Measurements from ENCODE around the gene ELP6. TPM values are rescaled to one million over a fixed set of nuclear protein-coding genes. Genes with fewer than 3 reads are reported as not detected.

ELP6 gene
- total and polyA plus RNA-seq, 2 donors (not counting 1 experiment from before 2014, with no cell fraction given): 29.4 to 32.0 TPM

DNA sequence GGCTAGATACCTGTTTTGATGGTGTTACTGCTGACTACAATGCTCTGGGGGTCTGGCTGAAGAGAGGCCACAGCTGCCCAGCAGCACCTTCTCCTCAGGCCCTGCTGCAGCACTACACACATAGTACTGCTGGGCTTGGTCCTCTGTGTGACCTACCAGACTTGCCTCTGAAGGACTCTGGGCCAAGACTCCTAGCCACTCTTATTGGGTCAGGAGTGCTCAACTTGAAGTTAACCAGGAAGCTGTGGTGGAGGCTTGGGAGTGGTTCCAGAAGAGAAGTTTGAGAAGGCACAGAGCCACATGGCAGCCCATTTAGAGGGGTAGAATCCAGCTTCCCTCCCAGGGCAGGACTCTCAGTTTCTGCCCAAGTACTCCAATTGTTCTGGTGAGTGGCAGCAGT is 16.6 kb downstream of the ELP6 start:
- no peaks in the 10 kb centered on the region for H3K9me3 ChIP-seq (ENCODE audit: control extremely low read depth in 1 of 3, control insufficient read depth in 2 of 3, insufficient read depth in 1 of 3, low read length in 2 of 3)
- H3K4me3 ChIP-seq (ENCODE audit: control extremely low read depth in 1 of 5, extremely low read depth in 1 of 5, insufficient read depth in 1 of 5, low read depth in 2 of 5, low read length in 4 of 5): no peak overlapping the region
- H3K36me3 ChIP-seq (replicated peaks in 1 of 2; ENCODE audit: control extremely low read depth in 1 of 2, control insufficient read depth in 1 of 2, extremely low read depth in 1 of 2, insufficient read depth in 2 of 2, low read length in 1 of 2): peaks cover 0 to 57% of the 10 kb centered on the region in 2 experiments
- no peaks in the 10 kb centered on the region for H3K27me3 Mint-ChIP-seq
- no peak overlapping the region for H3K4me2 ChIP-seq (replicated peaks; ENCODE audit: low read depth, low read length, poor library complexity, severe bottlenecking)
- intact Hi-C loops (cut with micrococcal nuclease): no loop called here
- peaks cover 14 to 15% of the 10 kb centered on the region in 2 donors for H3K4me1 ChIP-seq (ENCODE audit: control insufficient read depth in 2 of 2, insufficient read depth in 2 of 2, low read length in 2 of 2)
- H4K20me1 ChIP-seq (ENCODE audit: control insufficient read depth, insufficient read depth, low read length, poor library complexity, severe bottlenecking): no peaks in the 10 kb centered on the region
- H3K9ac ChIP-seq (ENCODE audit: low read length): no peak overlapping the region
- peaks cover 15% of the 10 kb centered on the region for H3K4me1 Mint-ChIP-seq
- no peaks in the 10 kb centered on the region for H3K27me3 ChIP-seq (replicated peaks in 1 of 4; ENCODE audit: control extremely low read depth in 1 of 4, control insufficient read depth in 3 of 4, insufficient read depth in 4 of 4, low read length in 3 of 4)
- peaks cover 4% of the 10 kb centered on the region for H3K79me2 ChIP-seq (ENCODE audit: control insufficient read depth, insufficient read depth, low read length)
- ATAC-seq (ENCODE audit: low read depth): no peak
- ChIA-PET CTCF (no interaction called here), POLR2A (no interaction called here)
- H3K4me3 Mint-ChIP-seq: no peak overlapping the region
- TF ChIP-seq, protein P1, sequence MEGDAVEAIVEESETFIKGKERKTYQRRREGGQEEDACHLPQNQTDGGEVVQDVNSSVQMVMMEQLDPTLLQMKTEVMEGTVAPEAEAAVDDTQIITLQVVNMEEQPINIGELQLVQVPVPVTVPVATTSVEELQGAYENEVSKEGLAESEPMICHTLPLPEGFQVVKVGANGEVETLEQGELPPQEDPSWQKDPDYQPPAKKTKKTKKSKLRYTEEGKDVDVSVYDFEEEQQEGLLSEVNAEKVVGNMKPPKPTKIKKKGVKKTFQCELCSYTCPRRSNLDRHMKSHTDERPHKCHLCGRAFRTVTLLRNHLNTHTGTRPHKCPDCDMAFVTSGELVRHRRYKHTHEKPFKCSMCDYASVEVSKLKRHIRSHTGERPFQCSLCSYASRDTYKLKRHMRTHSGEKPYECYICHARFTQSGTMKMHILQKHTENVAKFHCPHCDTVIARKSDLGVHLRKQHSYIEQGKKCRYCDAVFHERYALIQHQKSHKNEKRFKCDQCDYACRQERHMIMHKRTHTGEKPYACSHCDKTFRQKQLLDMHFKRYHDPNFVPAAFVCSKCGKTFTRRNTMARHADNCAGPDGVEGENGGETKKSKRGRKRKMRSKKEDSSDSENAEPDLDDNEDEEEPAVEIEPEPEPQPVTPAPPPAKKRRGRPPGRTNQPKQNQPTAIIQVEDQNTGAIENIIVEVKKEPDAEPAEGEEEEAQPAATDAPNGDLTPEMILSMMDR (IDR thresholded peaks at IDR 0.05): no peak
- TF ChIP-seq EZH2 (IDR thresholded peaks at IDR 0.05; ENCODE audit: borderline replicate concordance, insufficient read depth, low read depth, low read length, poor library complexity, severe bottlenecking): no peak
- H3K9me3 Mint-ChIP-seq (ENCODE audit: insufficient read depth): no peaks in the 10 kb centered on the region
- no peak overlapping the region for H3K27ac ChIP-seq (ENCODE audit: low read length in 2 of 2)
- no peak overlapping the region for H3K27ac Mint-ChIP-seq
- no peak overlapping the region for H2AFZ ChIP-seq (ENCODE audit: insufficient read depth, low read depth, low read length, poor library complexity, severe bottlenecking)
- DNase-seq: no peak

DNA sequence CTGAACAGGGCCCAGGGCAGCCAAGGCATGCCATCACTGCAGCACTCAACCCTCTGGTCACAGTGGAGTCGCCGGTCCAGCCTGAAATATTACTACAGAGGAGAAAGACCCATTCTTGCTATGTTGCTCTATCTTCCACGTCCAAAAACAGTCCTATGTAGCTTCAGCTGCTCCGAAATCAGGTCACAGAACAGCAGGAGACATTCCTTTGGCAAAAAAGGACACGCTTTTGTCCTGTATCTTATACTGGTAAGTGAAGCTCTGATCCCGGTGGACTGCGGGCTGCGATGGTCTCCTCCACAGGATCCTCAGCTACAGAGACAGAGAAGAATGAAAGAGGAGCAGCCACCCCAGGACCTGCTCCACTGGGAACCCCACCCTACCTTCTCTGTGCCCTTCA is 17.6 kb downstream of the ELP6 start:
- H3K9me3 ChIP-seq (ENCODE audit: control extremely low read depth in 1 of 3, control insufficient read depth in 2 of 3, insufficient read depth in 1 of 3, low read length in 2 of 3): no peaks in the 10 kb centered on the region
- H3K27ac ChIP-seq (ENCODE audit: low read length in 2 of 2): no peak overlapping the region
- Mint-ChIP-seq H3K9me3 (ENCODE audit: insufficient read depth) (no peaks in the 10 kb centered on the region), H3K27ac (no peak overlapping the region), H3K4me3 (no peak overlapping the region), H3K4me1 (peaks cover 24% of the 10 kb centered on the region), H3K27me3 (no peaks in the 10 kb centered on the region)
- H4K20me1 ChIP-seq (ENCODE audit: control insufficient read depth, insufficient read depth, low read length, poor library complexity, severe bottlenecking): no peaks in the 10 kb centered on the region
- CTCF ChIA-PET: no interaction called here
- TF ChIP-seq, protein P1 (IDR thresholded peaks at IDR 0.05): no peak
- no peak for TF ChIP-seq EZH2 (IDR thresholded peaks at IDR 0.05; ENCODE audit: borderline replicate concordance, insufficient read depth, low read depth, low read length, poor library complexity, severe bottlenecking)
- DNase-seq: no peak
- no peak for ATAC-seq (ENCODE audit: low read depth)
- H3K4me1 ChIP-seq (ENCODE audit: control insufficient read depth in 2 of 2, insufficient read depth in 2 of 2, low read length in 2 of 2): peaks cover 24% of the 10 kb centered on the region in 2 donors
- POLR2A ChIA-PET: no interaction called here
- no peak overlapping the region for H3K4me2 ChIP-seq (replicated peaks; ENCODE audit: low read depth, low read length, poor library complexity, severe bottlenecking)
- no peak overlapping the region for H2AFZ ChIP-seq (ENCODE audit: insufficient read depth, low read depth, low read length, poor library complexity, severe bottlenecking)
- intact Hi-C loops (cut with micrococcal nuclease): no loop called here
- H3K36me3 ChIP-seq (replicated peaks in 1 of 2; ENCODE audit: control extremely low read depth in 1 of 2, control insufficient read depth in 1 of 2, extremely low read depth in 1 of 2, insufficient read depth in 2 of 2, low read length in 1 of 2): peaks cover 0 to 47% of the 10 kb centered on the region in 2 experiments
- H3K4me3 ChIP-seq (ENCODE audit: control extremely low read depth in 1 of 5, extremely low read depth in 1 of 5, insufficient read depth in 1 of 5, low read depth in 2 of 5, low read length in 4 of 5): no peak overlapping the region
- no peak overlapping the region for H3K9ac ChIP-seq (ENCODE audit: low read length)
- H3K79me2 ChIP-seq (ENCODE audit: control insufficient read depth, insufficient read depth, low read length): peaks cover 4% of the 10 kb centered on the region
- no peaks in the 10 kb centered on the region for H3K27me3 ChIP-seq (replicated peaks in 1 of 4; ENCODE audit: control extremely low read depth in 1 of 4, control insufficient read depth in 3 of 4, insufficient read depth in 4 of 4, low read length in 3 of 4)
- 100% methylated on average over 7 of the region's 8 CpGs for WGBS (ENCODE audit: insufficient coverage)

Data from B cell (primary cell).